OCI-LY3 (cell line): ENCODE results near the gene TNFRSF18.

Experiments
- H2AFZ ChIP-seq: fragments of 200-600, 300-600 bp; shearing (Covaris generic); 2 replicates; pipeline ENCODE4 v1.6.0; 2014; ENCODE audit warnings: antibody characterized with exemption, low read depth, low read length
- H3K27ac ChIP-seq: fragments of 200-600, 300-600 bp; sonication (generic); 2 replicates; pipeline ENCODE4 v1.5.1; 2014; ENCODE audit warnings: mild to moderate bottlenecking, low read length, moderate library complexity, mixed read lengths
- H3K27me3 ChIP-seq: fragments of 200-600, 300-600 bp; sonication (generic); 2 replicates; pipeline ENCODE4 v1.6.1; 2014; ENCODE audit warnings: low read depth, low read length, mixed read lengths
- H3K36me3 ChIP-seq: fragments of 200-600, 300-600 bp; sonication (generic); replicated peaks from 2 replicates; pipeline ENCODE3; 2014; ENCODE audit warnings: low read depth, low read length, mixed read lengths
- H3K4me1 ChIP-seq: fragments of 300-600, 200-600 bp; sonication (generic); 2 replicates; pipeline ENCODE4 v1.6.1; 2014; ENCODE audit warnings: low read length, mixed read lengths
- H3K4me2 ChIP-seq: fragments of 200-600, 300-600 bp; sonication (generic); 2 replicates; pipeline ENCODE4 v1.6.1; 2014; ENCODE audit warnings: low read length, mixed read lengths
- H3K4me3 ChIP-seq: fragments of 300-600, 200-600 bp; sonication (generic); 2 replicates; pipeline ENCODE4 v1.5.1; 2014; ENCODE audit warnings: antibody characterized with exemption, mild to moderate bottlenecking, low read length, moderate library complexity
- H3K79me2 ChIP-seq: fragments of 300-600, 200-600 bp; shearing (Covaris generic); 2 replicates; pipeline ENCODE4 v1.6.1; 2014; ENCODE audit warnings: mild to moderate bottlenecking, low read length, mixed read lengths
- H3K9ac ChIP-seq: fragments of 300-600, 200-600 bp; shearing (Covaris generic); 2 replicates; pipeline ENCODE4 v1.6.0; 2014; ENCODE audit warnings: mild to moderate bottlenecking, low read length, moderate library complexity
- H3K9me3 ChIP-seq: fragments of 200-600, 300-600 bp; shearing (Covaris generic); 2 replicates; pipeline ENCODE4 v1.6.1; 2014; ENCODE audit warnings: low read length, mixed read lengths; ENCODE audit not compliant: insufficient read depth
- H4K20me1 ChIP-seq: fragments of 200-600, 300-600 bp; sonication (generic); 2 replicates; pipeline ENCODE4 v1.6.1; 2016; ENCODE audit warnings: low read length, mixed read lengths; ENCODE audit not compliant: insufficient read depth
- CTCF ChIP-seq: fragments of 200-600, 300-600 bp; sonication (generic); IDR thresholded peaks from 2 replicates; pipeline ENCODE4 v1.5.1; 2014; ENCODE audit warnings: antibody characterized with exemption, low read length, low read depth
- EZH2phosphoT487 ChIP-seq: fragments of 200-600 bp; shearing (Covaris generic); IDR thresholded peaks from 2 replicates; pipeline ENCODE4 v1.6.1; 2018; ENCODE audit warnings: antibody characterized with exemption, mixed run types, low read depth

TNFRSF18 gene

GRCh38 chr1:1199141-1199960, 7.0 kb downstream of the TNFRSF18 start:
- Histone ChIP-seq H3K4me3 (no peak overlapping the region), H3K9ac (no peak overlapping the region), H3K27ac (no peak overlapping the region), H3K9me3 (0 out of 2 replicates have a peak, but pooled peaks cover 5% of the 10 kb centered on the region), H2AFZ (no peak overlapping the region), H3K79me2 (no peaks in the 10 kb centered on the region), H4K20me1 (no peaks in the 10 kb centered on the region), H3K36me3 (no peaks in the 10 kb centered on the region), H3K27me3 (peaks cover 13% of the 10 kb centered on the region), H3K4me2 (no peak overlapping the region), H3K4me1 (no peaks in the 10 kb centered on the region)
- TF ChIP-seq EZH2phosphoT487: no peak
- TF ChIP-seq CTCF: no peak

- TF ChIP-seq CTCF (no peak), EZH2phosphoT487 (no peak)
- peaks cover 13% of the 10 kb centered on the region for H3K27me3 ChIP-seq
- no peaks in the 10 kb centered on the region for H3K4me1 ChIP-seq
- H2AFZ ChIP-seq: no peak overlapping the region
- 0 out of 2 replicates have a peak, but pooled peaks cover 5% of the 10 kb centered on the region for H3K9me3 ChIP-seq
- no peaks in the 10 kb centered on the region for H3K79me2 ChIP-seq
- no peaks in the 10 kb centered on the region for H4K20me1 ChIP-seq
- H3K4me2 ChIP-seq: no peak overlapping the region
- no peaks in the 10 kb centered on the region for H3K36me3 ChIP-seq
- no peak overlapping the region for H3K9ac ChIP-seq
- H3K4me3 ChIP-seq: no peak overlapping the region
- no peak overlapping the region for H3K27ac ChIP-seq
Observed at GRCh38 chr1:1198423-1199140, 7.8 kb downstream of the TNFRSF18 start.

GRCh38 chr1:1197551-1198422, 8.6 kb downstream of the TNFRSF18 start:
- Histone ChIP-seq H4K20me1 (no peaks in the 10 kb centered on the region), H3K9ac (no peak overlapping the region), H3K36me3 (no peaks in the 10 kb centered on the region), H3K9me3 (0 out of 2 replicates have a peak, but pooled peaks cover 5% of the 10 kb centered on the region), H2AFZ (no peak overlapping the region), H3K27me3 (peaks cover 13% of the 10 kb centered on the region), H3K27ac (no peak overlapping the region), H3K4me1 (no peaks in the 10 kb centered on the region), H3K79me2 (no peaks in the 10 kb centered on the region), H3K4me2 (no peak overlapping the region), H3K4me3 (no peak overlapping the region)
- no peak for TF ChIP-seq EZH2phosphoT487
- no peak for TF ChIP-seq CTCF
